ENCODE measurements around the gene ERP27.

ERP27 gene

GRCh38 chr12:14937014-14937413 lies 1.3 kb downstream of the ERP27 start:
- DNase-seq (ENCODE audit: low read depth in 2 of 2), result no peak

GRCh38 chr12:14936224-14936861 lies 2.0 kb downstream of the ERP27 start:
- no peak for DNase-seq (ENCODE audit: low read depth in 2 of 2)

- DNase-seq (ENCODE audit: low read depth in 2 of 2), result no peak
These were observed 3.3 kb downstream of the ERP27 start for GRCh38 chr12:14935031-14935430.

- DNase-seq (ENCODE audit: low read depth in 2 of 2), result no peak
These were observed 3.8 kb downstream of the ERP27 start for GRCh38 chr12:14934511-14934910.

- no peak for DNase-seq (ENCODE audit: low read depth in 2 of 2)
These were observed 6.4 kb downstream of the ERP27 start for GRCh38 chr12:14931791-14932560.

GRCh38 chr12:14931359-14931758 lies 7.0 kb downstream of the ERP27 start:
- DNase-seq (ENCODE audit: low read depth in 2 of 2), result no peak

GRCh38 chr12:14930299-14930698 lies 8.0 kb downstream of the ERP27 start:
- DNase-seq (ENCODE audit: low read depth in 2 of 2), result no peak

- DNase-seq (ENCODE audit: low read depth in 2 of 2), result no peak
These were observed 9.4 kb downstream of the ERP27 start for GRCh38 chr12:14928931-14929330.

GRCh38 chr12:14927267-14927666 lies 11.1 kb downstream of the ERP27 start:
- no peak for DNase-seq (ENCODE audit: low read depth in 2 of 2)

GRCh38 chr12:14924541-14924940 lies 13.8 kb downstream of the ERP27 start:
- DNase-seq (ENCODE audit: low read depth in 2 of 2), result no peak

- no peak for DNase-seq (ENCODE audit: low read depth in 2 of 2)
These were observed 14.4 kb downstream of the ERP27 start for GRCh38 chr12:14923944-14924343.

GRCh38 chr12:14921218-14921617 lies 17.1 kb downstream of the ERP27 start:
- DNase-seq (ENCODE audit: low read depth in 2 of 2), result no peak

GRCh38 chr12:14920475-14921126 lies 17.7 kb downstream of the ERP27 start:
- DNase-seq (ENCODE audit: low read depth in 2 of 2), result no peak

- DNase-seq (ENCODE audit: low read depth in 2 of 2), result no peak
These were observed 18.9 kb downstream of the ERP27 start for GRCh38 chr12:14919455-14919854.

GRCh38 chr12:14915736-14916135 lies 22.6 kb downstream of the ERP27 start:
- DNase-seq (ENCODE audit: low read depth in 2 of 2), result no peak

- no peak for DNase-seq (ENCODE audit: low read depth in 2 of 2)
These were observed 25.0 kb downstream of the ERP27 start for GRCh38 chr12:14913381-14913781.

- DNase-seq (ENCODE audit: low read depth in 2 of 2), result no peak
These were observed 27.2 kb downstream of the ERP27 start for GRCh38 chr12:14911131-14911530.

- no peak for DNase-seq (ENCODE audit: low read depth in 2 of 2)
These were observed 28.0 kb downstream of the ERP27 start for GRCh38 chr12:14910090-14910915.

- DNase-seq (ENCODE audit: low read depth in 2 of 2), result no peak
These were observed 30.4 kb downstream of the ERP27 start for GRCh38 chr12:14907953-14908352.

- no peak for DNase-seq (ENCODE audit: low read depth in 2 of 2)
These were observed 32.2 kb downstream of the ERP27 start for GRCh38 chr12:14906114-14906513.

GRCh38 chr12:14905269-14906004 lies 32.9 kb downstream of the ERP27 start:
- DNase-seq (ENCODE audit: low read depth in 2 of 2), result no peak

All from activated CD4-positive, alpha-beta T cell treated with anti-CD3 and anti-CD28 coated beads for 24 hours (primary cell).